NCI-H1092 treated with DMSO at 0.1 percent for 48 hours (cell line): ENCODE measurements around the gene FLYWCH2.

ENCODE experiments used
- DNase-seq: peaks from one replicate; lab custom pipeline; 2025; lab: John Stamatoyannopoulos, UW

Gene FLYWCH2

DNA sequence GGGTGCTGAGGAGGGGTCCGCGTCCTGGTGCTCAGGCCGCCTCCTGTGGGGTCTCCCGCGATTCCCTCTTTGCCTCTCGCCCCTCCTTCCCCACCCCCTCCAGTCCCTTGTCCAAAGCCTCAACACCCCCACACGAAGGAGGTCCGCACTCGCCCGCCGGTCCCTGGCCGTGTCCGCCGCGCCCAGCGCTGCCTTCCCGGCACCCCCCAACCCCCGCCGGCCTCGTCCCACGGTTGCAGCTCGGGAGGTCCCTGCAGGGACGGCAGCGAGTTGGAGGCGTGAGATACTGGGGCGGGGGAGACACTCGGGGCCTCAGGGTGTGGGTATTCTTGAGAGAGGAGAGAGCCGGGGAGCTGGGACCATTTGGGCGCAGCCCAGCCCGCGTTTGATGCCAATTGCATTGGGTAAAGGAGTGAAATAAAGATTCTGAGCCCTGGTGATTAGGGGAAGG is 468 bp downstream of the FLYWCH2 start:
- peak; percentile 13 for DNase-seq

GRCh38 chr16:2884041-2884451 is 1.0 kb downstream of the FLYWCH2 start:
- DNase-seq: no peak

GRCh38 chr16:2894231-2894630 is 11.2 kb downstream of the FLYWCH2 start:
- no peak for DNase-seq

DNA sequence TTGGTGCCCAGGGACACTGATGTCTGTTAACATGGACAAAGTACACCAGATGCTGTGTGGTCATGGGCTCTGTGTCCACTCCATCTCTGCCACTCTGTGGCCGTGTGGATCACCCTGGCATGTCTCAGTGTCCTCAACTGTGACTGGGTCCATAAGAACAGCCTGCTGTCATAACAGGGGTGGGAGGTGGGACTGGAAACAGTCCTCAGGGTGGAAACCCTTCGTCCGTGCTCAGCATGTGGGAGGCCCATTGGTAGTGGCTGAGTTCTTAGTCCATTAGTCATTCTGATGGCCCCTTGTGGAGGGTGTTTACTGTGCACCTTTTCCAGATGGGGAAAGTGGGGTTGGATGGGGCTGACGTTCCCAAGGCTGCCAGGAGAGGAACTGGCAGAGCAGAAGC is 12.8 kb downstream of the FLYWCH2 start:
- no peak for DNase-seq

DNA sequence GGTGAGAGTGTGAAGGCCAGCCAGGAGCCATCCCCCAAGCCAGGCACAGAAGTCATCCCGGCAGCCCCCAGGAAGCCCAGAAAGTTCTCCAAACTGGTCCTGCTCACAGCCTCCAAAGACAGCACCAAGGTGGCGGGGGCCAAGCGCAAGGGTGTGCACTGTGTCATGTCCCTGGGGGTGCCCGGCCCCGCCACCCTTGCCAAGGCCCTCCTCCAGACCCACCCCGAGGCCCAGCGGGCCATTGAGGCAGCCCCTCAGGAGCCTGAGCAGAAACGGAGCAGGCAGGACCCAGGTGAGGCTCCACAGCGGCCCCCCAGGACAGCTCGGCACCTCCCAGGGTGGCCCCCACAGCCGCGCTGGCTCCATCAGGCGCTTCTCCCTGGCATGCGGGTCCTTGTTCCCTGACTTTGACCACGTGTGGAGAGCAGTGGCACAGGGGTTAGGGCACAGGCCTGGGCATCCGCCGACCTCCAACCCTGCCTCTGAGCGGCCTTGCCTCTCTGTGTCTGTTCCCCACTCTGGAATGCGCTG is 13.5 kb downstream of the FLYWCH2 start:
- DNase-seq: no peak

GRCh38 chr16:2897110-2897509 is 14.1 kb downstream of the FLYWCH2 start:
- no peak for DNase-seq

GRCh38 chr16:2898831-2899563 is 16.0 kb downstream of the FLYWCH2 start:
- DNase-seq: no peak

- no peak for DNase-seq
Measured at GRCh38 chr16:2899564-2900072, 16.6 kb downstream of the FLYWCH2 start.

GRCh38 chr16:2900526-2901075 is 17.6 kb downstream of the FLYWCH2 start:
- DNase-seq: no peak

DNA sequence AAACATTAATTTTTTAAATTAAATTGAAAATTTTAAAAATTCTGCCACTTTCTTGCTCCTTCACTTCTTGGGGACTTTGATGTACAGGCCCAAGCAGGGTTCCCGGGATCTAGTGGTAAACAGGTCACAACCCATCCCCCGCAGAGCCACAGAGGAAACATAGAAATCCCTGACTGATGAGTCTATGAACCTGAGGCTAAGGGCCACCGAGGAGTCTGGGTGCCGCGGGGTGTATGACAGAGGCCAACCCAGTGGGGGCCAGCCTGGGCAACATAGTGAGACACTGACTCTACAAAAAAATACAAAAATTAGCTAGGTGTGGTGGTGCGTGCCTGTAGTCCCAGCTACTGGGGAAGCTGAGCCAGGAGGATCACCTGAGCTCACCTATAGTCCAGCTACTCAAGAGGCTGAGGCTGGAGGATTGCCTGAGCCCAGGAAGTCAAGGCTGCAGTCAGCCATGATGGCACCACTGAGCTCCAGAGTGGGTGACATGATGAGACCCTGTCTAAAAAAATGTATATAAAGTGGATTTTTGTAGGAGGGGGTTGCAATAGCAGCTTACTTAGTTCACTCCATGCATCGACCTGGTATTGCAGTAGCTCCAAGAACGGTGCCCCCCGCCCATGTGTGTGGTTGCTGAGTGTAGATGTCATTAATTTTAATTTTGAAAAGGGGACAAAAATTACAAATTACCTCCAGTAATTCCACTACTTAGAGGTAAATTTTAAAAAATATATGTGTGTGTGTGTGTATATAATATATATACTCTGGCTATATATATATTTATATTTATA is 19.5 kb downstream of the FLYWCH2 start:
- no peak for DNase-seq

DNA sequence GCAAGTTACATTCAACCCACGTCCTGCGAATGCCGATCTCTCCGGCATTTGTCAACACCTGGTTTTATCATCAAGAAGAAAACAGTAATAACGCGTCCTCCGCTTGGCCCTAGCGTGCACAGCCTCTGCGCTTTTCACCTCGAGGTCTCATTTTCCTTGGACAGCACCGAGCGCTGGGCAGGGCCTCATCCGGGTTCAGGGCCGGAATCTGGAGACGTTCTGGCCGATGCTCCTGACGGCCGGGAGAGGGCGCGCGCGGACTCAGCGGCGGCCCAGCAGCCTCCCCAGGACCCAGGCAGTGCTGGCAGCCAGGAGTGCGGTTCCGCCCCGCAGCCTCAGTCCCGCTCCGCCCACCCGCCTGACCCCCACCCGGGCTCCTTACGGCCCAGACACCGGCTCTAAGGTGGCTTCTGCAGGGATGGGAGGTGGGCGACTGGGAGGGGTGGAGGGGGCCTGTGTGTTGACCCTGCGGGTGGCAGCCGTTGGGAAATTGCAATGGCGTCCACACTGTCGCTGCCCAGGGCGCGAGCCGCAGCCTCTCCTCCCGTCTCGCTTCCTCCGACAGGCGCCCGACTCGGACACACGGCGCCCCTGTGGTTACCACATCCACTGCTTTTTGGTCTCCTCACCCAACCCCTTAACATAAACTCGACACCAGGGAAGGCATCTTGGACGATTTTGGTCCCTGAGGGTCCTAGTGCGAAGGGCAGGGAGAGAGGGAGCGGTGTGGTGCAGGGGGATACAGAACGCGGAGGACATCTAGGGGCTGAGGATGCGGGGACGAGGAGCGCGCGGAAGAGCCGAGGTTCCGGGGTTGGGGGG is 21.3 kb downstream of the FLYWCH2 start:
- peak; percentile 82 for DNase-seq

GRCh38 chr16:2904922-2905240 is 21.9 kb downstream of the FLYWCH2 start:
- no peak for DNase-seq

- DNase-seq: peak; percentile 99
Measured at GRCh38 chr16:2905241-2905987, 22.4 kb downstream of the FLYWCH2 start.

- no peak for DNase-seq
Measured at GRCh38 chr16:2905988-2906387, 23.0 kb downstream of the FLYWCH2 start.

DNA sequence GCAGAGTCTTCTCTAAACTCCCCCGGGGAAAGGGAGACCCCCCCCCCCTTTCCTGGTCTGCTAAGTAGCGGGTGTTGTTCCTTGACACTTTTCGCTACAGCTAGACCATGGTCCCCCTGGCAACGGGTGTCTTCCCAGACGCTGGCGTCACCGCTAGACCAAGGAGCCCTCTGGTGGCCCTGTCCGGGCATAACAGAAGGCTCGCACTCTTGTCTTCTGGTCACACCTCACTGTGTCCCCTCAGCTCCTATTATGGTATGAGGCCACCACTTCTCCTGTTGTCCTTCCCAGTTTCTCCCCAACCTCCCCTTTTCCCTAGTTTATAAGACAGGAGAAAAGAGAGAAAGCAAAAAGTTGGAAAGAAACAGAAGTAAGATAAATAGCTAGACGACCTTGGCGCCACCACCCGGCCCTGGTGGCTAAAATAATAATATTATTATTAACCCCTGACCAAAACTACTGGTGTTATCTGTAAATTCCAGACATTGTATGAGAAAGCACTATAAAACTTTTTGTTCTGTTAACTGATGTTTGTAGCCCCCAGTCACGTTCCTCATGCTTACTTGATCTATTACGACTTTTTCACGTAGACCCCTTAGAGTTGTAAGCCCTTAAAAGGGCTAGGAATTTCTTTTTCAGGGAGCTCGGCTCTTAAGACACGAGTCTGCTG is 24.2 kb downstream of the FLYWCH2 start:
- DNase-seq: peak; percentile 40

DNA sequence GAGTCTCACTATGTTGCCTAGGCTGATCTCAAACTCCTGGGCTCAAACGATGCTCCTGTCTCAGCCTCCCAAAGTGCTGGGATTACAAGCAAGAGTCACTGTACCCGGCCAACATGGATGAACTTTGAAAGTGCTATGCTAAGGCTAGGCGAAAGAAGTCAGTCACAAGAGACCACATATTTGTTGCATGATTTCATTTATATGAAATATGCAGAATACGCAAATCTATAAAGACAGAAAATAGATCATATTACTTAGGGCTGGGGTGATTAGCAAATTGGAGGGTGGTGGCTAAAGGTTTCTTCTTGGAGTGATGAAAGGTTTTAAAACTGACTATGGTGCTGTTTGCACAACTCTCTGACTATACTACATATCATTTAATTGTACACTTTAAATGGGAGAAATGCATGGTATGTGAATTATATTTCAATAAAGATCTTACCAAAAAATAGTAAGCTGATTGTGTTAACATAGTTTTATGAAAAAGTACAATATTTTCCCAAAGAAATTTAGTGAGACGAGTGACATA is 27.5 kb downstream of the FLYWCH2 start:
- DNase-seq: no peak

DNA sequence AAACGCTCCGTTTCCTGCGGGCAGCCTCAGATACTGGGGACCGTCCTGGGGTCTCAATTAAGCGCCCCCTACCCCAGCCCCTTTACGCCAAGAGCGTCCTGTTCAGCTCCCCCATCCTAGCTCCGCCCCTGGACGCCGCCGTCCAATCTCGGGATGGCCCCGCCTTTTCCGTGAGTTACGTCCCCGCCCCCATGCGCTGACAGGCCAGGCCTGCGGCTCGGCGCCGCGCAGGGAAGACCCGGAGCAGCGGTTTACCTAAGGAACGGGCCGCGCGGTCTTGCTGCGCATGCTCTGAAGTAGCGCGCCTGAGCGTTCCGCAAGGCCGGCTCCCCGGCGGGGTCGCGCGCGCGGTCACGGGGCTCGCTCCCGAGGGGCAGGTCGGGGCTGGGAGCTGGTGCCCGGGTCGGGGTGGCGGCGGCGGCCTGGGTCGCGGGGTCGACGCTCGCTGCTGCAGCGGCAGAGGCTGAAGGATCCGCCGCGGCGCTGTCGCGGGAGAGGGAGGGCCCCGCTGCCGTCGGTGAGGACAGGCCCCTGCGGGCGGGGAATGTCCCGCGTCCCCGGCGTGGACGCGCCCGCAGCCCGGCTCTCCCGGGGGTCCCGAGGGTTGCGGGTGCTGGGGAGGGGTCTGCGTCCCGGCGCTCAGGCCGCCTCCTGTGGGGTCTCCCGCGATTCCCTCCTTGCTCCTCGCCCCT is 28.8 kb downstream of the FLYWCH2 start, which contains the start of gene FLYWCH1:
Gene FLYWCH1, plus strand, starts transcription at position 294 of the 692 bp plus-strand sequence. CDS start 17,755 bp downstream, outside the sequence.
- DNase-seq: peak; percentile 97

GRCh38 chr16:2912330-2913199 is 29.6 kb downstream of the FLYWCH2 start:
- DNase-seq: no peak
